ENCODE data around the gene ZFAND2A. TPM values are rescaled to one million over a fixed set of nuclear protein-coding genes. Genes with fewer than 3 reads are reported as not detected.
"Not testable (repeated sequence)": the region's sequence is repeated elsewhere in the genome, so short reads cannot be mapped to it uniquely, and the experiment has no call there.

The ZFAND2A gene
- total RNA-seq, 2 experiments from 2014 or later: 23.3 to 24.0 TPM

- Mint-ChIP-seq H3K4me1 (peaks cover 18% of the 10 kb centered on the region), H3K36me3 (ENCODE audit: low read depth) (peaks cover 31% of the 10 kb centered on the region)
- H3K4me3 Mint-ChIP-seq, H3K9me3 Mint-ChIP-seq, H3K27ac Mint-ChIP-seq, DNase-seq, POLR2A ChIA-PET, H3K27me3 Mint-ChIP-seq: not testable (repeated sequence)
- CTCF ChIA-PET: interaction anchor here (1.0 to 2.3 kb wide), 5 partner anchors 10 to 52 kb away, joined by 3 to 5 read pairs (median 4); no protein-coding TSS in a partner anchor
These were observed 3.9 kb downstream of the ZFAND2A start for GRCh38 chr7:1155818-1156781.

- Mint-ChIP-seq H3K4me3 (no peak overlapping the region), H3K4me1 (peaks cover 15% of the 10 kb centered on the region), H3K27ac (no peak overlapping the region), H3K36me3 (ENCODE audit: low read depth) (peaks cover 29% of the 10 kb centered on the region), H3K9me3 (no peaks in the 10 kb centered on the region), H3K27me3 (no peaks in the 10 kb centered on the region)
- CTCF ChIA-PET: interaction anchor here (0.7 to 1.6 kb wide), 3 partner anchors 10 to 161 kb away, joined by 3 to 5 read pairs (median 4); no protein-coding TSS in a partner anchor
- POLR2A ChIA-PET: interaction anchor here (0.6 kb wide), 1 partner anchor 8 kb away, joined by 4 read pairs; no protein-coding TSS in a partner anchor
- DNase-seq: no peak
These were observed 5.7 kb downstream of the ZFAND2A start for GRCh38 chr7:1154172-1154739.

GRCh38 chr7:1152492-1152891, 7.5 kb downstream of the ZFAND2A start:
- H3K4me3 Mint-ChIP-seq: no peak overlapping the region
- no peaks in the 10 kb centered on the region for H3K4me1 Mint-ChIP-seq
- H3K36me3 Mint-ChIP-seq (ENCODE audit: low read depth): peaks cover 26% of the 10 kb centered on the region
- no peaks in the 10 kb centered on the region for H3K27me3 Mint-ChIP-seq
- POLR2A ChIA-PET: no interaction called here
- H3K9me3 Mint-ChIP-seq: no peaks in the 10 kb centered on the region
- no peak for DNase-seq
- CTCF ChIA-PET: interaction anchor here (1.0 kb wide), 1 partner anchor 14 kb away, joined by 3 read pairs; a partner anchor contains a TSS
- H3K27ac Mint-ChIP-seq: no peak overlapping the region

DNA sequence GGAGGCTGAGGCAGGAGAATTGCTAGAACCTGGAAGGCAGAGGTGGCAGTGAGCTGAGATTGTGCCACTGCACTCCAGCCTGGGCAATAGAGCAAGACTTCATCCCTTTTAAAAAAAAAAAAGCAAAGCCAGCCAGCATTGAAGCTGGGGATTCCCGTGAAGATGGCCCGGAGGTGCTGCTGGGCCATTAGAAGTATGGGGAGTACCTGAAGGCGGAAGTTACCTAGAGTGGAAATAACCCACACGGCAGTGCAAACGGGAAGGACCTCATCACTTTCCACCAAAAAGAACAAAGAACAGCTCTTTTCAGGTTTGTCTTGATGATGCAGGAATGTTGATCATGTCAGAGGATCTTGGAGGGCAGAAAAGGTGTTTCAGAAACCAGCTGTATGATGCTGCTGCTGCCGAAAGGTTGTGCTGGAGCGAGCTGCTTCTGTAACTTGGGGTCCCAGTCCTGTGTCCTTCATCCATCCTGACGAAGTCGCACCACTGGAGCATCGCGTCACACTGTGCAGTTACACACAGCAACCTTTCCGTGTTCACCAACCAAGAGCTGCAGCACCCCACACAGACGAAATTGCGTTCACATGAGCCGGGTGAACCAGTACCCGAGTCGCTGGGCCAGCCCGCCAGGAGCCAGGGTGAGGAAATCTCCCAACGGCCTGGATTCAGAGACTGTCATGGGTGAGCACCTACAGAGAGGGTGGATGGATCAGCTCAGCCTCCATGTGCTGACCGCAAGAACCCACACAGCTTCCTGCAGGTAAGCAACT, 8.2 kb downstream of the ZFAND2A start:
- no peak overlapping the region for H3K27ac Mint-ChIP-seq

GRCh38 chr7:1151156-1151555, 8.8 kb downstream of the ZFAND2A start:
- H3K4me3 Mint-ChIP-seq: no peak overlapping the region
- H3K9me3 Mint-ChIP-seq: no peaks in the 10 kb centered on the region
- no peaks in the 10 kb centered on the region for H3K4me1 Mint-ChIP-seq
- POLR2A ChIA-PET: no interaction called here
- no peaks in the 10 kb centered on the region for H3K27me3 Mint-ChIP-seq
- CTCF ChIA-PET: interaction anchor here (1.0 to 1.2 kb wide), 2 partner anchors 13 to 159 kb away, joined by 3 to 5 read pairs; a partner anchor contains a TSS
- DNase-seq: no peak
- H3K36me3 Mint-ChIP-seq (ENCODE audit: low read depth): peaks cover 20% of the 10 kb centered on the region
- H3K27ac Mint-ChIP-seq: no peak overlapping the region

More for the DNA sequence above, 8.2 kb downstream of the ZFAND2A start:
- Mint-ChIP-seq H3K9me3 (no peaks in the 10 kb centered on the region), H3K4me3 (no peak overlapping the region), H3K36me3 (ENCODE audit: low read depth) (peaks cover 20% of the 10 kb centered on the region), H3K27me3 (no peaks in the 10 kb centered on the region), H3K4me1 (no peaks in the 10 kb centered on the region)
- CTCF ChIA-PET: interaction anchor here (1.0 to 1.2 kb wide), 2 partner anchors 14 to 159 kb away, joined by 3 to 5 read pairs; a partner anchor contains a TSS
- no peak for DNase-seq
- POLR2A ChIA-PET: no interaction called here

GRCh38 chr7:1150400-1151002, 9.5 kb downstream of the ZFAND2A start:
- CTCF ChIA-PET: interaction anchor here (0.6 to 1.2 kb wide), 2 partner anchors 72 to 158 kb away, joined by 5 to 6 read pairs; no protein-coding TSS in a partner anchor
- Mint-ChIP-seq H3K4me3 (no peak overlapping the region), H3K4me1 (no peaks in the 10 kb centered on the region), H3K36me3 (ENCODE audit: low read depth) (peaks cover 17% of the 10 kb centered on the region), H3K27me3 (no peaks in the 10 kb centered on the region), H3K27ac (no peak overlapping the region), H3K9me3 (no peaks in the 10 kb centered on the region)
- DNase-seq: no peak
- POLR2A ChIA-PET: no interaction called here

DNA sequence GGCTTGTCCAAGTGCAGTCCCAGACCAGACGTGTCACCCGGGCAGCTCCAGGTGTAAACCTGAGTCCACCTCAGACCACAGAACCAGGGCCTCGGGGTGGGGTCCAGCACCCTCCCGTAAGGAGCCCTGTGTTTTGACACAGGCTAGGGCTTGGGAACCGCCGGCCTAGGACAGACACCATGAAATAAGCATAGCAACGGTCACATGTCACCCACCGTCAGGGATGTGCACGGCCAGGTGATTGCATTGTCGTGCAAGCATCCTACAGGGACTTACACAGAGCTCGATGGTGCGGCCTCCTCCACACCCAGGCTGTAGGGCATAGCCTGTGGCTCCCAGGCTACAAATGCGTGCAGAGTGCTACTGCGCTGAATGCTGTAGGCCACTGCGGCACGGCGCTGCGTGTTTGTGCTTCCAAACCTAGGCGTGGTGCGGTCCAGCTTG, 10.6 kb downstream of the ZFAND2A start:
- POLR2A ChIA-PET: no interaction called here
- H3K36me3 Mint-ChIP-seq (ENCODE audit: low read depth): peaks cover 10% of the 10 kb centered on the region
- CTCF ChIA-PET: interaction anchor here (1.2 kb wide), 1 partner anchor 156 kb away, joined by 4 read pairs; no protein-coding TSS in a partner anchor

DNA sequence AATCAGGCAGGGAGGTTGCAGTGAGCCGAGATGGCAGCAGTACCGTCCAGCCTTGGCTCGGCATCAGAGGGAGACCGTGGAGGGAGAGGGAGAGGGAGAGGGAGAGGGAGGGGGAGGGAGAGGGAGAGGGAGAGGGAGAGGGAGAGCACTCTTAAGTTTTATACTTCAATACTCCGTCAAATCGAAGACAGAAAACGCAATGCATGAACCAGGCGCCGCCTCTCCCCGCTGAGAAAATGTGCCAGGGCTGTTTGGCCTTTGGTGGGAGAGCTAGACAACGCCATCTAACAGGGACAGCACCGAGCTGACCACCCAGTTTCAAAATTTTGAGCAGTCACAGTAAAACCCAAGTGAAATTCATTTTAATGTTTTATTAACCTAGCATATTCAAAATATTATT, 12.1 kb downstream of the ZFAND2A start:
- POLR2A ChIA-PET; H3K27ac Mint-ChIP-seq; DNase-seq; H3K4me1 Mint-ChIP-seq; H3K36me3 Mint-ChIP-seq (ENCODE audit: low read depth); H3K27me3 Mint-ChIP-seq; CTCF ChIA-PET; H3K4me3 Mint-ChIP-seq; H3K9me3 Mint-ChIP-seq: not testable (repeated sequence)

More for the DNA sequence above, 10.6 kb downstream of the ZFAND2A start:
- Mint-ChIP-seq H3K27me3 (no peaks in the 10 kb centered on the region), H3K9me3 (no peaks in the 10 kb centered on the region), H3K27ac (no peak overlapping the region), H3K4me1 (no peaks in the 10 kb centered on the region), H3K4me3 (no peak overlapping the region)
- DNase-seq: no peak

- no peak for DNase-seq
- H3K27ac Mint-ChIP-seq: no peak overlapping the region
- CTCF ChIA-PET: interaction anchor here (0.7 kb wide), 1 partner anchor 9 kb away, joined by 5 read pairs; no protein-coding TSS in a partner anchor
- no peaks in the 10 kb centered on the region for H3K36me3 Mint-ChIP-seq (ENCODE audit: low read depth)
- no peaks in the 10 kb centered on the region for H3K9me3 Mint-ChIP-seq
- no peak overlapping the region for H3K4me3 Mint-ChIP-seq
- H3K4me1 Mint-ChIP-seq: no peaks in the 10 kb centered on the region
- POLR2A ChIA-PET: no interaction called here
- no peaks in the 10 kb centered on the region for H3K27me3 Mint-ChIP-seq
These were observed 15.7 kb downstream of the ZFAND2A start for GRCh38 chr7:1144269-1144771.

GRCh38 chr7:1143031-1143430, 17.0 kb downstream of the ZFAND2A start:
- H3K27ac Mint-ChIP-seq; H3K27me3 Mint-ChIP-seq; H3K4me1 Mint-ChIP-seq; H3K9me3 Mint-ChIP-seq; DNase-seq; H3K4me3 Mint-ChIP-seq; H3K36me3 Mint-ChIP-seq (ENCODE audit: low read depth); CTCF ChIA-PET; POLR2A ChIA-PET: not testable (repeated sequence)

- H3K4me1 Mint-ChIP-seq: peaks cover 8% of the 10 kb centered on the region
- no peak overlapping the region for H3K27ac Mint-ChIP-seq
- CTCF ChIA-PET: interaction anchor here (0.6 kb wide), 1 partner anchor 398 kb away, joined by 5 read pairs; no protein-coding TSS in a partner anchor
- no peaks in the 10 kb centered on the region for H3K36me3 Mint-ChIP-seq (ENCODE audit: low read depth)
- POLR2A ChIA-PET: no interaction called here
- DNase-seq: no peak
- H3K4me3 Mint-ChIP-seq: no peak overlapping the region
- H3K9me3 Mint-ChIP-seq: no peaks in the 10 kb centered on the region
- H3K27me3 Mint-ChIP-seq: no peaks in the 10 kb centered on the region
These were observed 17.9 kb downstream of the ZFAND2A start for GRCh38 chr7:1142051-1142635.

DNA sequence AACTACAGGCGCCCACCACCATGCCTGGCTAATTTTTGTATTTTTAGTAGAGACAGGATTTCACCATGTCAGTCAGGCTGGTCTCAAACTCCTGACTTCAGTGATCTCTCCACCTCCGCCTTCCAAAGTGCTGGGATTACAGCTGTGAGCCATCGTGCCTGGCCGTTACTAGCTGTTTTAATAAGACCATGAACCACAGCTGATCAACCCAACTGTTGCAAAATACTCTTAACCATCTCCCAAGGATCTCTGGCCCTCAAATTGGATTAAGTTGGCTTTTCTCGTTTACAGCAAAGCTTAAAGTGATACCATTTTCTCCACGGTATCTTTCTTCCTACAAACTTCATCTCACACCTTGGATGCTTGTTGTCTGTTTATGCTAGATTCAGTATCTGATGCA, 18.3 kb downstream of the ZFAND2A start:
- POLR2A ChIA-PET: no interaction called here
- H3K27ac Mint-ChIP-seq: no peak overlapping the region

More for the DNA sequence above, 18.3 kb downstream of the ZFAND2A start:
- Mint-ChIP-seq H3K4me3 (no peak overlapping the region), H3K27me3 (no peaks in the 10 kb centered on the region), H3K4me1 (peaks cover 13% of the 10 kb centered on the region), H3K9me3 (no peaks in the 10 kb centered on the region), H3K36me3 (ENCODE audit: low read depth) (no peaks in the 10 kb centered on the region)
- no peak for DNase-seq
- CTCF ChIA-PET: no interaction called here

Measured in activated CD4-positive, alpha-beta T cell treated with anti-CD3 and anti-CD28 coated beads, Interleukin-2, amount 10 ng/mL, durations not matched to agents 7 days and 5 days (primary cell).